SK-N-SH (cell line): Measurements from ENCODE around the gene THSD4. TPM values are rescaled to one million over a fixed set of nuclear protein-coding genes. Genes with fewer than 3 reads are reported as not detected.

ENCODE experiments used
- CTCF ChIA-PET: fragments of 300-600, 350-600 bp; formaldehyde crosslinking; extraction: SDS; loops from one replicate; lab custom pipeline; 2021; lab: Yijun Ruan, JAX
- POLR2A ChIA-PET: fragments of 350-600 bp; sonication (Branson Sonifier 250); formaldehyde crosslinking; extraction: SDS; loops from one replicate; lab custom pipeline; 2020; ENCODE audit warnings: antibody characterized with exemption, inconsistent platforms; lab: Yijun Ruan, JAX
- DNase-seq: peaks from one replicate; pipeline ENCODE4 v3.0.0; 2012
- H2AFZ ChIP-seq: fragments of 200-600 bp; sonication (generic); 2 replicates; pipeline ENCODE4 v1.8.1; 2016; ENCODE audit warnings: antibody characterized with exemption, mild to moderate bottlenecking, low read depth
- H3F3A ChIP-seq: fragments of 200-600 bp; sonication (generic); replicated peaks from 2 replicates; pipeline ENCODE3; 2016; ENCODE audit warnings: antibody characterized with exemption, mild to moderate bottlenecking; ENCODE audit not compliant: insufficient read depth
- H3K27ac ChIP-seq, 2 experiments: fragments of 200-500 bp in 1 of 2; fragments of 200-600 bp in 1 of 2; sonication (Bioruptor generic) in 1 of 2; sonication (generic), shearing (Covaris generic) in 1 of 2; 2 replicates each; pipeline versions ENCODE4 v1.5.1 to v1.6.1; 2014 to 2016; ENCODE audit warnings: low read depth in 2 of 2, inconsistent platforms in 1 of 2, low read length in 1 of 2, mild to moderate bottlenecking in 1 of 2, mixed read lengths in 1 of 2
- H3K27me3 ChIP-seq: fragments of 200-600 bp; sonication (generic), shearing (Covaris generic); 2 replicates; pipeline ENCODE4 v1.6.1; 2016; ENCODE audit warnings: mixed run types; ENCODE audit not compliant: insufficient read depth
- H3K36me3 ChIP-seq, 2 experiments: fragments of 200-500 bp in 1 of 2; fragments of 200-600 bp in 1 of 2; sonication (Bioruptor generic) in 1 of 2; sonication (generic) in 1 of 2; replicated peaks in 1 of 2; 2 replicates each; pipeline versions ENCODE3 to v1.5.1; 2014 to 2016; ENCODE audit warnings: low read length in 1 of 2, mild to moderate bottlenecking in 1 of 2; ENCODE audit not compliant: insufficient read depth in 2 of 2, control insufficient read depth in 1 of 2
- H3K4me1 ChIP-seq, 2 experiments: fragments of 200-500 bp in 1 of 2; fragments of 200-600 bp in 1 of 2; sonication (Bioruptor generic) in 1 of 2; sonication (generic), shearing (Covaris generic) in 1 of 2; 2 replicates each; pipeline versions ENCODE4 v1.5.1 to v1.6.1; 2014 to 2016; ENCODE audit warnings: low read depth in 1 of 2, low read length in 1 of 2, mixed run types in 1 of 2; ENCODE audit not compliant: insufficient read depth in 2 of 2, control insufficient read depth in 1 of 2
- H3K4me2 ChIP-seq: fragments of 200-600 bp; sonication (generic), shearing (Covaris generic); 2 replicates; pipeline ENCODE4 v1.6.1; 2017; ENCODE audit warnings: mixed run types
- H3K4me3 ChIP-seq, 2 experiments: fragments of 200-500 bp in 1 of 2; fragments of 200-600 bp in 1 of 2; sonication (Bioruptor generic) in 1 of 2; sonication (generic), shearing (Covaris generic) in 1 of 2; 2 replicates each; pipeline versions ENCODE4 v1.5.1 to v1.8.1; 2014 to 2016; ENCODE audit warnings: low read depth in 2 of 2, inconsistent platforms in 1 of 2, low read length in 1 of 2, mild to moderate bottlenecking in 1 of 2, mixed read lengths in 1 of 2, moderate library complexity in 1 of 2
- H3K79me2 ChIP-seq: fragments of 200-600 bp; sonication (generic); 2 replicates; pipeline ENCODE4 v1.8.1; 2017; ENCODE audit warnings: mild to moderate bottlenecking; ENCODE audit not compliant: insufficient read depth
- H3K9ac ChIP-seq: fragments of 200-600 bp; sonication (generic); 2 replicates; pipeline ENCODE4 v1.6.1; 2017; ENCODE audit warnings: mixed run types
- H3K9me2 ChIP-seq: fragments of 200-600 bp; sonication (generic); 2 replicates; pipeline ENCODE4 v1.6.1; 2017; ENCODE audit warnings: mixed run types
- H3K9me3 ChIP-seq: fragments of 200-600 bp; sonication (generic); 2 replicates; pipeline ENCODE4 v1.6.1; 2017; ENCODE audit warnings: mixed run types, mild to moderate bottlenecking, moderate library complexity
- H4K20me1 ChIP-seq: fragments of 200-600 bp; sonication (generic); 2 replicates; pipeline ENCODE4 v1.6.1; 2017; ENCODE audit warnings: mild to moderate bottlenecking, mixed run types; ENCODE audit not compliant: insufficient read depth
- ELF1 ChIP-seq: IDR thresholded peaks from 2 replicates; pipeline ENCODE4 v1.4.0; 2012
- FOXJ3 ChIP-seq: sonication (generic); formaldehyde crosslinking; IDR thresholded peaks from 2 replicates; pipeline ENCODE4 v1.5.1; 2020; ENCODE audit warnings: mild to moderate bottlenecking, missing genetic modification reagents
- GABPA ChIP-seq: IDR thresholded peaks from 2 replicates; pipeline ENCODE4 v1.4.0; 2012; ENCODE audit warnings: low read depth, mild to moderate bottlenecking
- JUND ChIP-seq: IDR thresholded peaks from 2 replicates; pipeline ENCODE4 v1.4.0; 2012
- MEF2A ChIP-seq: IDR thresholded peaks from 2 replicates; pipeline ENCODE4 v1.4.0; 2012; ENCODE audit warnings: low read depth, borderline replicate concordance
- NFIC ChIP-seq: IDR thresholded peaks from 2 replicates; pipeline ENCODE4 v1.4.0; 2012; ENCODE audit warnings: borderline replicate concordance
- RCOR1 ChIP-seq: fragments of 150-350 bp; IDR thresholded peaks from 2 replicates; pipeline ENCODE4 v1.6.1; 2017; ENCODE audit warnings: antibody characterized with exemption, low read length
- RXRA ChIP-seq: IDR thresholded peaks from 2 replicates; pipeline ENCODE4 v1.4.0; 2012; ENCODE audit warnings: low read depth, mild to moderate bottlenecking, borderline replicate concordance
- SIN3A ChIP-seq: IDR thresholded peaks from 2 replicates; pipeline ENCODE4 v1.6.1; 2012; ENCODE audit warnings: low read depth, mild to moderate bottlenecking, low read length, moderate library complexity, borderline replicate concordance
- SMC3 ChIP-seq: IDR thresholded peaks from 2 replicates; pipeline ENCODE4 v1.6.1; 2012; ENCODE audit warnings: low read depth, low read length, improper control_type of control experiment
- TAF1 ChIP-seq: IDR thresholded peaks from 2 replicates; pipeline ENCODE4 v1.6.1; 2012; ENCODE audit warnings: low read depth, mild to moderate bottlenecking, low read length, moderate library complexity, borderline replicate concordance
- TEAD4 ChIP-seq: IDR thresholded peaks from 2 replicates; pipeline ENCODE4 v1.4.0; 2012; ENCODE audit warnings: mild to moderate bottlenecking, borderline replicate concordance; ENCODE audit not compliant: insufficient read depth
- YY1 ChIP-seq: IDR thresholded peaks from 2 replicates; pipeline ENCODE4 v1.4.0; 2012; ENCODE audit warnings: low read depth, mild to moderate bottlenecking
- WGBS: methylation state at CpG from one replicate; pipeline ENCODE4 v1.1.6; 2017; ENCODE audit warnings: low lambda C conversion rate; 5-methylcytosine and 5-hydroxymethylcytosine counted together
- polyA plus RNA-seq, 3 experiments: library from polyadenylated mRNA; depleted of rRNA; stranded (reverse); fragments of >200 nt; gene quantifications; 2 replicates each; pipeline ENCODE4 v1.2.3, GENCODE V29; 2012
- TF ChIP-seq, protein P1 (sequence below): IDR thresholded peaks from 2 replicates; pipeline ENCODE4 v1.4.0; 2012; ENCODE audit warnings: low read depth, borderline replicate concordance
- TF ChIP-seq, protein P2 (sequence below): IDR thresholded peaks from 2 replicates; pipeline ENCODE4; 2012
- TF ChIP-seq, protein P3 (sequence below): fragments of 150-350 bp; IDR thresholded peaks from 2 replicates; pipeline ENCODE4 v1.6.1; 2017; ENCODE audit warnings: antibody characterized with exemption, low read length, low read depth, borderline replicate concordance
- TF ChIP-seq, protein P4 (sequence below): fragments of 150-350 bp; IDR thresholded peaks from 2 replicates; pipeline ENCODE4 v1.6.1; 2016; ENCODE audit warnings: mild to moderate bottlenecking, low read depth, low read length
- TF ChIP-seq, protein P5 (sequence below): IDR thresholded peaks from 2 replicates; pipeline ENCODE4 v1.6.1; 2012; ENCODE audit warnings: mild to moderate bottlenecking, low read depth, low read length, moderate library complexity
- TF ChIP-seq, protein P6 (sequence below): IDR thresholded peaks from 2 replicates; pipeline ENCODE4 v1.4.0; 2012; ENCODE audit warnings: low read depth, borderline replicate concordance

The THSD4 gene
- polyA plus RNA-seq, 1 of the 3 experiments (the other 2 are of a cell fraction), result 79.1 TPM

DNA sequence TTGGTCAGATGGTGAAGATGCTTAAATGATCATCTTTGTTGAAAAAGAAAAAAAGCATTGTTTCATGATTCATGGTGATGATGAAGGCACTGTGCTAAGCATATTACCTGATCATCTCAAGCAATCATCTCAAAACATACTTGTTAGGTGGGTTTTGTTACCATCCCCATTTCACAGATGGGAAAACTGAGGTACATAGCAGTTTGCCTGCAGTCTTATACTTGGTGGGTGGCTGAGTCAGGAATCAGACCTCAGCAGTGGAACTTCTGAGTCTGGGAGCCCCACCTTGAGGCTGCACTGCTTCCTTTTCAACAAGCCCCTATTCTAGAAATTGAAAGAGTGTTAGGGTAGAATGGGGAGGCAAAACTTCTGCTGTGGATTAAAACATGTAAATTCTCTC, 341.1 kb downstream of the THSD4 start:
- Histone ChIP-seq H3K4me3 (no peak overlapping the region), H2AFZ (no peak overlapping the region), H3K79me2 (no peaks in the 10 kb centered on the region), H4K20me1 (no peaks in the 10 kb centered on the region), H3K27me3 (no peaks in the 10 kb centered on the region), H3K9me3 (no peaks in the 10 kb centered on the region), H3K9me2 (no peaks in the 10 kb centered on the region), H3K9ac (no peak overlapping the region), H3K4me1 (peaks cover 0 to 5% of the 10 kb centered on the region in 2 experiments; a peak in 2 of 4 replicates), H3K36me3 (no peaks in the 10 kb centered on the region), H3F3A (peaks cover 4% of the 10 kb centered on the region), H3K4me2 (no peak overlapping the region), H3K27ac (no peak overlapping the region)
- ChIA-PET CTCF (interaction anchor here (0.6 to 2.2 kb wide), 6 partner anchors 12 to 645 kb away, joined by 3 to 7 read pairs (median 4); no protein-coding TSS in a partner anchor), POLR2A (no interaction called here)
- no peak for DNase-seq
- TF ChIP-seq GABPA, result no peak
- TF ChIP-seq, protein P1, sequence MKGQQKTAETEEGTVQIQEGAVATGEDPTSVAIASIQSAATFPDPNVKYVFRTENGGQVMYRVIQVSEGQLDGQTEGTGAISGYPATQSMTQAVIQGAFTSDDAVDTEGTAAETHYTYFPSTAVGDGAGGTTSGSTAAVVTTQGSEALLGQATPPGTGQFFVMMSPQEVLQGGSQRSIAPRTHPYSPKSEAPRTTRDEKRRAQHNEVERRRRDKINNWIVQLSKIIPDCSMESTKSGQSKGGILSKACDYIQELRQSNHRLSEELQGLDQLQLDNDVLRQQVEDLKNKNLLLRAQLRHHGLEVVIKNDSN, result no peak
- TF ChIP-seq, protein P2, sequence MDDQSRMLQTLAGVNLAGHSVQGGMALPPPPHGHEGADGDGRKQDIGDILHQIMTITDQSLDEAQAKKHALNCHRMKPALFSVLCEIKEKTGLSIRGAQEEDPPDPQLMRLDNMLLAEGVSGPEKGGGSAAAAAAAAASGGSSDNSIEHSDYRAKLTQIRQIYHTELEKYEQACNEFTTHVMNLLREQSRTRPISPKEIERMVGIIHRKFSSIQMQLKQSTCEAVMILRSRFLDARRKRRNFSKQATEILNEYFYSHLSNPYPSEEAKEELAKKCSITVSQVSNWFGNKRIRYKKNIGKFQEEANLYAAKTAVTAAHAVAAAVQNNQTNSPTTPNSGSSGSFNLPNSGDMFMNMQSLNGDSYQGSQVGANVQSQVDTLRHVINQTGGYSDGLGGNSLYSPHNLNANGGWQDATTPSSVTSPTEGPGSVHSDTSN, result no peak
- TF ChIP-seq TAF1, result no peak
- TF ChIP-seq, protein P3, sequence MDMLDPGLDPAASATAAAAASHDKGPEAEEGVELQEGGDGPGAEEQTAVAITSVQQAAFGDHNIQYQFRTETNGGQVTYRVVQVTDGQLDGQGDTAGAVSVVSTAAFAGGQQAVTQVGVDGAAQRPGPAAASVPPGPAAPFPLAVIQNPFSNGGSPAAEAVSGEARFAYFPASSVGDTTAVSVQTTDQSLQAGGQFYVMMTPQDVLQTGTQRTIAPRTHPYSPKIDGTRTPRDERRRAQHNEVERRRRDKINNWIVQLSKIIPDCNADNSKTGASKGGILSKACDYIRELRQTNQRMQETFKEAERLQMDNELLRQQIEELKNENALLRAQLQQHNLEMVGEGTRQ, result no peak
- TF ChIP-seq YY1, result no peak
- TF ChIP-seq, protein P4, sequence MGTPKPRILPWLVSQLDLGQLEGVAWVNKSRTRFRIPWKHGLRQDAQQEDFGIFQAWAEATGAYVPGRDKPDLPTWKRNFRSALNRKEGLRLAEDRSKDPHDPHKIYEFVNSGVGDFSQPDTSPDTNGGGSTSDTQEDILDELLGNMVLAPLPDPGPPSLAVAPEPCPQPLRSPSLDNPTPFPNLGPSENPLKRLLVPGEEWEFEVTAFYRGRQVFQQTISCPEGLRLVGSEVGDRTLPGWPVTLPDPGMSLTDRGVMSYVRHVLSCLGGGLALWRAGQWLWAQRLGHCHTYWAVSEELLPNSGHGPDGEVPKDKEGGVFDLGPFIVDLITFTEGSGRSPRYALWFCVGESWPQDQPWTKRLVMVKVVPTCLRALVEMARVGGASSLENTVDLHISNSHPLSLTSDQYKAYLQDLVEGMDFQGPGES, result no peak
- no peak for TF ChIP-seq NFIC
- TF ChIP-seq ELF1, result no peak
- TF ChIP-seq FOXJ3 (CRISPR knock-in tag), result no peak
- no peak for TF ChIP-seq TEAD4
- TF ChIP-seq JUND, result no peak
- no peak for TF ChIP-seq SIN3A
- no peak for TF ChIP-seq MEF2A
- no peak for TF ChIP-seq SMC3

DNA sequence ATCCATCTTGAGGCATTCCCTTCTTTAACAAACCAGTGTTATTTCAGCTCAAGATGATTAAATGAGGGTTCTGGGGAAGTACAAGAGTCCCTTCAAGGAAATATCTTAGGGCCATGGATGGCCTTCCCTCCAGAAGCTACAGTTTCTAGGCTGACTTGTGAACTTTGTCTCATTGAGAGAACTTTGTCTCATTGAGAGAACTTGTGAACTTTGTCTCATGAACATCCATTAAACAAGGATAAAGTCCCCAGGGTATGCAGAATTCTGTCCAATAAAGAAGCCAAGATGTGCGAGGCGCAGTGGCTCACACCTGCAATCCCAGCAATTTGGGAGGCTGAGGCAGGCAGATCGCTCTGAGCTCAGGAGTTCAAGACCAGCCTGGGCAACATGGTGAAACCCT, 341.5 kb downstream of the THSD4 start:
- Histone ChIP-seq H3K9me2 (no peaks in the 10 kb centered on the region), H3K27ac (no peak overlapping the region), H3K4me2 (no peak overlapping the region), H3F3A (peaks cover 4% of the 10 kb centered on the region), H3K27me3 (no peaks in the 10 kb centered on the region), H3K79me2 (no peaks in the 10 kb centered on the region), H4K20me1 (no peaks in the 10 kb centered on the region), H3K9me3 (no peaks in the 10 kb centered on the region), H3K4me1 (peaks cover 0 to 5% of the 10 kb centered on the region in 2 experiments; a peak in 2 of 4 replicates), H3K4me3 (no peak overlapping the region), H2AFZ (no peak overlapping the region), H3K9ac (no peak overlapping the region), H3K36me3 (no peaks in the 10 kb centered on the region)
- WGBS, result 100% methylated on average over 3 of the region's 3 CpGs
- no peak for DNase-seq
- CTCF ChIA-PET, result interaction anchor here (0.6 to 2.2 kb wide), 4 partner anchors 14 to 274 kb away, joined by 3 to 7 read pairs (median 4); no protein-coding TSS in a partner anchor
- POLR2A ChIA-PET, result no interaction called here
- TF ChIP-seq, protein P5, sequence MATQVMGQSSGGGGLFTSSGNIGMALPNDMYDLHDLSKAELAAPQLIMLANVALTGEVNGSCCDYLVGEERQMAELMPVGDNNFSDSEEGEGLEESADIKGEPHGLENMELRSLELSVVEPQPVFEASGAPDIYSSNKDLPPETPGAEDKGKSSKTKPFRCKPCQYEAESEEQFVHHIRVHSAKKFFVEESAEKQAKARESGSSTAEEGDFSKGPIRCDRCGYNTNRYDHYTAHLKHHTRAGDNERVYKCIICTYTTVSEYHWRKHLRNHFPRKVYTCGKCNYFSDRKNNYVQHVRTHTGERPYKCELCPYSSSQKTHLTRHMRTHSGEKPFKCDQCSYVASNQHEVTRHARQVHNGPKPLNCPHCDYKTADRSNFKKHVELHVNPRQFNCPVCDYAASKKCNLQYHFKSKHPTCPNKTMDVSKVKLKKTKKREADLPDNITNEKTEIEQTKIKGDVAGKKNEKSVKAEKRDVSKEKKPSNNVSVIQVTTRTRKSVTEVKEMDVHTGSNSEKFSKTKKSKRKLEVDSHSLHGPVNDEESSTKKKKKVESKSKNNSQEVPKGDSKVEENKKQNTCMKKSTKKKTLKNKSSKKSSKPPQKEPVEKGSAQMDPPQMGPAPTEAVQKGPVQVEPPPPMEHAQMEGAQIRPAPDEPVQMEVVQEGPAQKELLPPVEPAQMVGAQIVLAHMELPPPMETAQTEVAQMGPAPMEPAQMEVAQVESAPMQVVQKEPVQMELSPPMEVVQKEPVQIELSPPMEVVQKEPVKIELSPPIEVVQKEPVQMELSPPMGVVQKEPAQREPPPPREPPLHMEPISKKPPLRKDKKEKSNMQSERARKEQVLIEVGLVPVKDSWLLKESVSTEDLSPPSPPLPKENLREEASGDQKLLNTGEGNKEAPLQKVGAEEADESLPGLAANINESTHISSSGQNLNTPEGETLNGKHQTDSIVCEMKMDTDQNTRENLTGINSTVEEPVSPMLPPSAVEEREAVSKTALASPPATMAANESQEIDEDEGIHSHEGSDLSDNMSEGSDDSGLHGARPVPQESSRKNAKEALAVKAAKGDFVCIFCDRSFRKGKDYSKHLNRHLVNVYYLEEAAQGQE, result no peak
- TF ChIP-seq RCOR1 (no peak), SIN3A (no peak), GABPA (no peak), RXRA (no peak), TEAD4 (no peak)
- TF ChIP-seq, protein P6, sequence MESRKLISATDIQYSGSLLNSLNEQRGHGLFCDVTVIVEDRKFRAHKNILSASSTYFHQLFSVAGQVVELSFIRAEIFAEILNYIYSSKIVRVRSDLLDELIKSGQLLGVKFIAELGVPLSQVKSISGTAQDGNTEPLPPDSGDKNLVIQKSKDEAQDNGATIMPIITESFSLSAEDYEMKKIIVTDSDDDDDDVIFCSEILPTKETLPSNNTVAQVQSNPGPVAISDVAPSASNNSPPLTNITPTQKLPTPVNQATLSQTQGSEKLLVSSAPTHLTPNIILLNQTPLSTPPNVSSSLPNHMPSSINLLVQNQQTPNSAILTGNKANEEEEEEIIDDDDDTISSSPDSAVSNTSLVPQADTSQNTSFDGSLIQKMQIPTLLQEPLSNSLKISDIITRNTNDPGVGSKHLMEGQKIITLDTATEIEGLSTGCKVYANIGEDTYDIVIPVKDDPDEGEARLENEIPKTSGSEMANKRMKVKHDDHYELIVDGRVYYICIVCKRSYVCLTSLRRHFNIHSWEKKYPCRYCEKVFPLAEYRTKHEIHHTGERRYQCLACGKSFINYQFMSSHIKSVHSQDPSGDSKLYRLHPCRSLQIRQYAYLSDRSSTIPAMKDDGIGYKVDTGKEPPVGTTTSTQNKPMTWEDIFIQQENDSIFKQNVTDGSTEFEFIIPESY, result no peak
